Lower lobe of right lung (tissue), 2 donors: ENCODE data around the gene CARTPT. TPM values are rescaled to one million over a fixed set of nuclear protein-coding genes. Genes with fewer than 3 reads are reported as not detected.

Experiments
- ATAC-seq, 2 donors: fragments of 200-7000 bp; cut with Tn5 transposase; one replicate each; pipeline ENCODE4 v1.9.1; 2020 to 2022; ENCODE audit warnings: mild to moderate bottlenecking in 2 of 2, moderate library complexity in 2 of 2
- DNase-seq: peaks from one replicate; pipeline ENCODE4 v3.0.0-alpha.2; 2020
- H3K27ac ChIP-seq: fragments of 200-600 bp; one replicate; pipeline ENCODE4 v1.8.0; 2022
- H3K27me3 ChIP-seq: fragments of 200-600 bp; one replicate; pipeline ENCODE4 v1.8.0; 2022; ENCODE audit warnings: low read depth
- H3K36me3 ChIP-seq: fragments of 200-600 bp; one replicate; pipeline ENCODE4 v1.8.0; 2022; ENCODE audit warnings: mild to moderate bottlenecking
- H3K4me1 ChIP-seq: fragments of 200-600 bp; one replicate; pipeline ENCODE4 v1.8.0; 2022
- H3K4me3 ChIP-seq: fragments of 200-600 bp; one replicate; pipeline ENCODE4 v1.8.0; 2022; ENCODE audit warnings: mild to moderate bottlenecking
- H3K9me3 ChIP-seq: fragments of 200-600 bp; one replicate; pipeline ENCODE4 v1.8.0; 2022
- intact Hi-C: fragments of 100-400 bp; cut with DNase I; formaldehyde crosslinking; loops from one replicate; pipeline ENCODE4 v1.11.0; 2022
- total RNA-seq: library from RNA; stranded (reverse); fragmentation: NEBNext Ultra II Directional; extraction: Animal tissue kit (Norgen Biotek cat#: 25700); gene quantifications from one replicate; pipeline ENCODE4 v1.2.1, GENCODE V29; 2021
- TF ChIP-seq, protein P1 (sequence below): fragments of 200-600 bp; IDR thresholded peaks from one replicate; pipeline ENCODE4 v1.8.0; 2022; ENCODE audit warnings: antibody characterized with exemption, mild to moderate bottlenecking
- donor health status: DM: no; HTN: yes; CAD: no; lungs with severe emphysema.

The CARTPT gene
- total RNA-seq, 1 donor from 2014 or later, result not detected

DNA sequence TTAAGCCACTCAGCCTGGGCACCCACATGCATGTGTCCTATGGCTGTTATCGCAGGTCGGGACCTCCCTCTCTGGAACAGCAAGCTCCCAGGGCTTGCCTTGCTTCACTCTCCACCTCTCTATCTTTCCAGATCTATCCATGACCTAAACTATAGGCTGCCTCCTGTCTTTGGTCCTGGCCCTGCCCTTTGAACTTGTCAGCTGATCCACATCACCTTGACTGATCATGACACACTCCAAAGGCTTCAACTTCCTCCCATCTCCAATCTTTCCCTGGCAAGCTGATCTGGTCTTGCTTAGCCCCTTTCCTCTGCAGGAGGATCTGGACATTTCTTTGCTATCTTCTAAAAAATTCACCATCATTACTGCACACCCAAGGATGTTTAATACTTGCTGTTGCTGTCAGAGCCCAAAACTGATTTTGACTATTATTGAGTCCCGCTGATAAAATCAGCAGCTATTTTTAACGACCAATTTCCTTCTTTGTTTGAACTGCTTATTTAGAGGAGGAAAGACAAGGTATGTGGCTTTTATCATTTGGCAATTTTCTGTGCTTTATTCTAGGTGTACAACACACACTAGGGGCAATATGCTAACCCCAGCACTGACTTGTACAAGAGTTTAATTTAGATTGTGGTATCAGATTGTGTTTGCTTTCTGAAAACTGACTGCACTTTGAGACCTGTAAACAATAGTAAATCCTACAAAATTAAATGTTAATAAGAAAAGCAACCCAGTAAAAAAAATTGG lies 33.5 kb downstream of the CARTPT start:
- H3K4me3 ChIP-seq, result no peak overlapping the region
- TF ChIP-seq, protein P1, sequence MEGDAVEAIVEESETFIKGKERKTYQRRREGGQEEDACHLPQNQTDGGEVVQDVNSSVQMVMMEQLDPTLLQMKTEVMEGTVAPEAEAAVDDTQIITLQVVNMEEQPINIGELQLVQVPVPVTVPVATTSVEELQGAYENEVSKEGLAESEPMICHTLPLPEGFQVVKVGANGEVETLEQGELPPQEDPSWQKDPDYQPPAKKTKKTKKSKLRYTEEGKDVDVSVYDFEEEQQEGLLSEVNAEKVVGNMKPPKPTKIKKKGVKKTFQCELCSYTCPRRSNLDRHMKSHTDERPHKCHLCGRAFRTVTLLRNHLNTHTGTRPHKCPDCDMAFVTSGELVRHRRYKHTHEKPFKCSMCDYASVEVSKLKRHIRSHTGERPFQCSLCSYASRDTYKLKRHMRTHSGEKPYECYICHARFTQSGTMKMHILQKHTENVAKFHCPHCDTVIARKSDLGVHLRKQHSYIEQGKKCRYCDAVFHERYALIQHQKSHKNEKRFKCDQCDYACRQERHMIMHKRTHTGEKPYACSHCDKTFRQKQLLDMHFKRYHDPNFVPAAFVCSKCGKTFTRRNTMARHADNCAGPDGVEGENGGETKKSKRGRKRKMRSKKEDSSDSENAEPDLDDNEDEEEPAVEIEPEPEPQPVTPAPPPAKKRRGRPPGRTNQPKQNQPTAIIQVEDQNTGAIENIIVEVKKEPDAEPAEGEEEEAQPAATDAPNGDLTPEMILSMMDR, result no peak
- no peaks in the 10 kb centered on the region for H3K9me3 ChIP-seq
- no peak for ATAC-seq
- DNase-seq, result no peak
- peaks cover 1% of the 10 kb centered on the region for H3K4me1 ChIP-seq
- H3K27me3 ChIP-seq, result no peaks in the 10 kb centered on the region
- intact Hi-C loops, result no loop called here
- no peak overlapping the region for H3K27ac ChIP-seq
- H3K36me3 ChIP-seq, result no peaks in the 10 kb centered on the region

DNA sequence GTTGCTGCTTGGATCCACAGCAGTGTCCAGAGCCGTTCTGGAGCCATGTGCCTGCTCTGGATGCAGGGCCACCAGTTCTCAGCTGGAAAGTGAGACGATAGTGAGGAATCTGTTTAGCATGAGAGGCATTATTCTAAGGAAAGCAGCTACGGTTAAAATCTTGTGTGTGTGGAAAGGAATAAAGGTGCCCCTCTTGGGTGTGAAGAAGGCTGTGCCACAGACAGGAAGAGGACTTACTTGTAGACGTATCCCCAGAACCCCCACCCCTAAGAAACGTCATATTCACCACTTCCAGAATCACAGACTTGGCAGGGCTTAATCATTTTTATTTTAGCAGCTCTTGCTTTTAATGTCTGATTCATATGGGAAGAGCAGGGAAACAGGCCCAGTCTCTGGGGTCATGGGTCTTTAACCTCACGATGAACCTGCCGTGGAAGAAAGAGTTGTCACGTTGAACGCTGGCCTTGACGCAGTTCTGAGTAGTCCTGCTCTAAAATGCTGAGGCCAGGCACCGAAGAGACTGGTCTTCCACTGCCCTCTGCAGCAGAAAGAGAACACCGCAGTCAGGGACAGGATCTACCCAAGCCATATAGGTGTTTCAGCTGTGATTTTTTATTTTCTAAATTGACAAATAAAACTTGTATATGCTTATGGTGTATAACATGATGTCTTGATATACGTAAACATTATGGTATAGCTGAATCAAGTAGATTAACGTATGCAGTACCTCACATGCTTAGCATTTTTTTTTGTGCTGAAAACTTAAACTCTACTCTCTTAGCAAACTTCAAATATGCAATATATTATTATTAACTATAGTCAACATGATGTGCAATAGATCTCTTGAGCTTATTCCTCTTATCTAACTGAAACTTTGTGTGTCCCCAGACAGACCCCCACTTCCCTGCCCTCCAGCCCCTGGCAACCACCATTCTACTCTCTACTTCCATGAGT lies 38.8 kb downstream of the CARTPT start:
- Histone ChIP-seq H3K9me3 (no peaks in the 10 kb centered on the region), H3K4me1 (peaks cover 3% of the 10 kb centered on the region), H3K36me3 (no peaks in the 10 kb centered on the region), H3K4me3 (no peak overlapping the region), H3K27me3 (no peaks in the 10 kb centered on the region), H3K27ac (no peak overlapping the region)
- TF ChIP-seq, protein P1, result peak; percentile 60
- intact Hi-C loops, result no loop called here
- ATAC-seq (peak; percentile 78 to 82), DNase-seq (no peak)

DNA sequence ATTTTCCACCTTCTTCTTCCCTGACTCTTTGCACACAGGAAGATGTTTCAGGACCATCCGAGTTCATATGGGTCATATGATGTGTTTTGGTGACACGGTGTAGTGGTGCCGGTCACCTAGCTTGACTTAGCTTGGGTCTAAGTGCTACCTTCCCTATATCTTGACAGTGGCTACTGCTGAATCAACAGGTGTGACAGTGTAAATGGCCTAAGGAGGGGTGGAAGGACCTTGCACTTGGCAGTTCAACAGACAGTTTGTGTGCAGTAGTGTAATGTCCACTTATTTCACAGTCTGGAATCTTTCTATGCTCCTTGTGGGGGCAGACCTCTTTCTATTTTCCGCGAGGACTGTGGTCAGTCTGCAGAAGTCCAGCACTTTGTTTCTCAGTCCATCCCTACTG lies 43.8 kb downstream of the CARTPT start:
- no peaks in the 10 kb centered on the region for H3K9me3 ChIP-seq
- H3K27ac ChIP-seq, result no peak overlapping the region
- DNase-seq (no peak), ATAC-seq (no peak)
- no peak overlapping the region for H3K4me3 ChIP-seq
- no peaks in the 10 kb centered on the region for H3K27me3 ChIP-seq
- intact Hi-C loops, result no loop called here
- TF ChIP-seq, protein P1, result no peak
- H3K4me1 ChIP-seq, result no peaks in the 10 kb centered on the region
- no peaks in the 10 kb centered on the region for H3K36me3 ChIP-seq

DNA sequence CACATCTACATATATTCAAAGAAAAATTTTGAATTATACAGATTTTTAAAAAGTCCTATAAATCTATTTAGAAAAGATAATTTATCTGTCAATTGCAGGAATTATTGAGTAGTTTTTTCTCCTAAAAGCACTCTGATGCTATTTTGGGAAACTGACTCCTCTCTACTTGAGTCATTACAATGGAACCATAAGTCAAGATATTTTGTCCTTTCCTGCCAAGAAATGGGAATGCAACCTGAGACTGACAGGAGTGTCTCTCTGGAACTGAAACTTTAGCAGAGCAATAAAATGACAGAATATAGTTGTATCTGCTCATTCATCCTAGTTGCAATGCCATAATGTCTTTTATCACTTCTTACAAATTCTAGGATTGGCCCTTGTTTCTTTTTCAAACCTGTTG lies 48.6 kb downstream of the CARTPT start:
- Histone ChIP-seq H3K36me3 (no peaks in the 10 kb centered on the region), H3K27ac (no peak overlapping the region), H3K4me1 (no peaks in the 10 kb centered on the region), H3K27me3 (no peaks in the 10 kb centered on the region), H3K9me3 (no peaks in the 10 kb centered on the region), H3K4me3 (no peak overlapping the region)
- intact Hi-C loops, result no loop called here
- no peak for ATAC-seq
- no peak for DNase-seq
- TF ChIP-seq, protein P1, result no peak

DNA sequence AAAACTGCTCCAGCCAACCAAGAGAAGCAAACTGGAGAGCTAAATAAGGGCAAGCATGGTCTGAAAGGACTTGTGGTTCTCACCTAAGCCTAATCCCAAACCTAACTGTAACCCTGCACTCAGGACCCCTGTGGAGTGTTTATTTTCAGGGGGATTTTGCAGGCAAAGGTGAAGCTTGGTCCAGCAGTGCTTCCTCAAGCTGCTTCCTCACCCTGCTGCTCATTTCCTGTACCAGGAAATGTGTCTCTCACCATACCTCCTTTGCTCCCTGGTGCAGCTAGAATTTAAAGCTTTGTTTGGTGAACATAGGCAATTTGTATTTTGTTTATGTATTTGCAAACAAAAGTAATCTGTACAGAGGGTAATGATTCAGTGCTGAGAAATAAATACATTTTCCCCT lies 50.2 kb downstream of the CARTPT start:
- H3K27me3 ChIP-seq, result no peaks in the 10 kb centered on the region
- H3K4me1 ChIP-seq, result no peaks in the 10 kb centered on the region
- no peak overlapping the region for H3K4me3 ChIP-seq
- ATAC-seq (no peak), DNase-seq (no peak)
- intact Hi-C loops, result no loop called here
- TF ChIP-seq, protein P1, result no peak
- no peaks in the 10 kb centered on the region for H3K9me3 ChIP-seq
- no peak overlapping the region for H3K27ac ChIP-seq
- H3K36me3 ChIP-seq, result no peaks in the 10 kb centered on the region
